K562 (cell line): Measurements from ENCODE around the gene TCFL5. TPM values are rescaled to one million over a fixed set of nuclear protein-coding genes. Genes with fewer than 3 reads are reported as not detected.
A peak's percentile ranks its signal among the peaks of the same experiment; 100 is the strongest.

Experiments
- CREB3 ChIP-seq: fragments of 450-650 bp; conservative IDR thresholded peaks from 2 replicates; pipeline ENCODE4 v1.6.1; 2016; ENCODE audit warnings: missing genetic modification characterization, low read depth, mild to moderate bottlenecking, missing compliant biosample characterization, moderate library complexity
- E2F6 ChIP-seq, 2 experiments: IDR thresholded peaks; 2 replicates each; pipeline ENCODE4 v1.6.1; 2011; ENCODE audit warnings: borderline replicate concordance in 1 of 2, control low read depth in 1 of 2, low read depth in 1 of 2, low read length in 1 of 2, mild to moderate bottlenecking in 1 of 2, mixed read lengths in 1 of 2, moderate library complexity in 1 of 2; ENCODE audit not compliant: insufficient read depth in 1 of 2, insufficient read length in 1 of 2, poor library complexity in 1 of 2, severe bottlenecking in 1 of 2; ENCODE audit errors: extremely low read depth in 1 of 2
- GABPA ChIP-seq: fragments of 200-800 bp; sonication (Bioruptor generic); conservative IDR thresholded peaks from 2 replicates; pipeline ENCODE4 v1.6.1; 2016; ENCODE audit warnings: low read depth, missing genetic modification characterization, missing compliant biosample characterization
- ZBED1 ChIP-seq: IDR thresholded peaks from 2 replicates; pipeline ENCODE4 v1.6.1; 2014
- ZNF175 ChIP-seq: fragments of 200-800 bp; sonication (Bioruptor generic); IDR thresholded peaks from 2 replicates; pipeline ENCODE4 v1.6.1; 2016; ENCODE audit warnings: low read depth, mild to moderate bottlenecking, missing genetic modification characterization, missing compliant biosample characterization
- ZNF41 ChIP-seq: fragments of 250-450 bp; sonication (Bioruptor Pico); conservative IDR thresholded peaks from 2 replicates; pipeline ENCODE4 v1.4.0; 2020; ENCODE audit warnings: mild to moderate bottlenecking
- ZNF449 ChIP-seq: fragments of 250-450 bp; sonication (Bioruptor Pico); IDR thresholded peaks from 2 replicates; pipeline ENCODE4 v1.8.0; 2022; ENCODE audit warnings: moderate library complexity, mild to moderate bottlenecking, inconsistent platforms
- polyA plus RNA-seq, 8 experiments: library from polyadenylated mRNA; depleted of rRNA in 4 of 8; stranded (reverse) in 5 of 8; unstranded in 3 of 8; fragments of >200 nt; fragmentation: Nextera tagmentation in 2 of 8; fragmentation: Illumina TruSeq in 1 of 8; extraction: Ambion mirVana in 2 of 8; extraction: Trizol in 1 of 8; gene quantifications; 2 replicates each; pipeline versions ENCODE4 v1.2.1 to v1.2.3, GENCODE V29; 2011 to 2014; ENCODE audit warnings: inconsistent platforms in 1 of 8, missing spikeins in 1 of 8
- total RNA-seq, 7 experiments: library from RNA; depleted of rRNA in 6 of 7; stranded (reverse); fragments of >200 nt in 6 of 7; fragmentation: Illumina TruSeq in 2 of 7; extraction: Trizol in 2 of 7; gene quantifications; 2 replicates each; pipeline versions ENCODE4 v1.2.1 to v1.2.3, GENCODE V29; 2011 to 2021; ENCODE audit warnings: low replicate concordance in 1 of 7

The TCFL5 gene
- total and polyA plus RNA-seq, 9 of the 15 experiments (the other 6 are each of a cell fraction or from before 2014, with no cell fraction given), result 1.00 to 12.6 (median 9.1) TPM

GRCh38 chr20:62838128-62838891 is 23.3 kb downstream of the TCFL5 start (continued):
- TF ChIP-seq ZNF449 (CRISPR knock-in tag) (peak; percentile 75), GABPA (tag) (0 out of 2 replicates have a peak, but pooled peaks have one; percentile 36), CREB3 (tag) (0 out of 2 replicates have a peak, but pooled peaks have one; percentile 51), E2F6 (IDR thresholded peaks at IDR 0.05; ENCODE audit: borderline replicate concordance in 1 of 2, extremely low read depth in 1 of 2, insufficient read depth in 1 of 2, insufficient read length in 1 of 2, low read depth in 1 of 2, low read length in 1 of 2, poor library complexity in 1 of 2, severe bottlenecking in 1 of 2) (peak in 1 of 2 experiments; percentile 25), ZNF41 (0 out of 2 replicates have a peak, but pooled peaks have one; percentile 7), ZNF175 (peak; percentile 81), ZBED1 (no peak)
